Activated CD8-positive, alpha-beta memory T cell treated with anti-CD3 and anti-CD28 coated beads, Interleukin-2, amount 50 U/mL, for 1 hour (primary cell): ENCODE measurements around the gene AGXT.
"Not testable (repeated sequence)": the region's sequence is repeated elsewhere in the genome, so short reads cannot be mapped to it uniquely, and the experiment has no call there.

ENCODE experiments used
- DNase-seq: peaks from one replicate; pipeline ENCODE4 v3.0.0-alpha.2; 2020; ENCODE audit errors: extremely low read depth

AGXT gene

GRCh38 chr2:240840435-240841060 is 28.1 kb upstream of the AGXT start:
- DNase-seq: no peak

GRCh38 chr2:240846309-240846708 is 22.3 kb upstream of the AGXT start:
- not testable (repeated sequence) for DNase-seq

- DNase-seq: no peak
Measured at GRCh38 chr2:240846873-240847595, 21.6 kb upstream of the AGXT start.

GRCh38 chr2:240847817-240848216 is 20.8 kb upstream of the AGXT start:
- DNase-seq: no peak

- DNase-seq: no peak
Measured at GRCh38 chr2:240848900-240849680, 19.5 kb upstream of the AGXT start.

- DNase-seq: no peak
Measured at GRCh38 chr2:240850026-240850425, 18.6 kb upstream of the AGXT start.

GRCh38 chr2:240850756-240851077 is 17.9 kb upstream of the AGXT start:
- no peak for DNase-seq

- DNase-seq: peak; percentile 55
Measured at GRCh38 chr2:240851078-240851991, 17.3 kb upstream of the AGXT start.

- no peak for DNase-seq
Measured at GRCh38 chr2:240852671-240853314, 15.8 kb upstream of the AGXT start.

GRCh38 chr2:240855670-240856069 is 13.0 kb upstream of the AGXT start:
- DNase-seq: no peak

- no peak for DNase-seq
Measured at GRCh38 chr2:240856151-240856980, 12.3 kb upstream of the AGXT start.

- DNase-seq: no peak
Measured at GRCh38 chr2:240857039-240858008, 11.3 kb upstream of the AGXT start.

- DNase-seq: no peak
Measured at GRCh38 chr2:240858321-240858720, 10.3 kb upstream of the AGXT start.

GRCh38 chr2:240858871-240859270 is 9.8 kb upstream of the AGXT start:
- no peak for DNase-seq

- DNase-seq: no peak
Measured at GRCh38 chr2:240861547-240861946, 7.1 kb upstream of the AGXT start.

- no peak for DNase-seq
Measured at GRCh38 chr2:240864475-240864874, 4.1 kb upstream of the AGXT start.

GRCh38 chr2:240865391-240865790 is 3.2 kb upstream of the AGXT start:
- no peak for DNase-seq

GRCh38 chr2:240869109-240869955 is 708 bp downstream of the AGXT start:
- DNase-seq: no peak
